ENCODE measurements around the gene GALK1.

GRCh38 chr17:75795820-75796607 is 31.0 kb upstream of the GALK1 start:
- TF ChIP-seq POLR2A (IDR thresholded peaks at IDR 0.05) (no peak), CTCF (IDR thresholded peaks at IDR 0.05) (no peak), EP300 (IDR thresholded peaks at IDR 0.05) (no peak)

Data from gastroesophageal sphincter (tissue), 3 donors.